Loucy (cell line): Measurements from ENCODE around the gene RARB.

Experiments used
- H2AFZ ChIP-seq: fragments of 200-600 bp; sonication (generic); 2 replicates; pipeline ENCODE4 v1.6.0; 2016; ENCODE audit warnings: antibody characterized with exemption, mild to moderate bottlenecking, low read length, moderate library complexity
- H3F3A ChIP-seq: fragments of 200-600 bp; 2 replicates; pipeline ENCODE4 v1.6.0; 2016; ENCODE audit warnings: antibody characterized with exemption, low read depth, mild to moderate bottlenecking
- H3K27me3 ChIP-seq: fragments of 200-600 bp; sonication (generic); 2 replicates; pipeline ENCODE4 v1.6.1; 2014; ENCODE audit warnings: low read length, mild to moderate bottlenecking; ENCODE audit not compliant: insufficient read depth, poor library complexity, severe bottlenecking
- H3K36me3 ChIP-seq: fragments of 200-600 bp; sonication (generic); 2 replicates; pipeline ENCODE4 v1.6.1; 2016; ENCODE audit warnings: low read length; ENCODE audit not compliant: insufficient read depth
- H3K4me1 ChIP-seq: fragments of 200-600 bp; sonication (generic); 2 replicates; pipeline ENCODE4 v1.5.1; 2014; ENCODE audit warnings: low read length, mild to moderate bottlenecking; ENCODE audit not compliant: insufficient read depth, poor library complexity, severe bottlenecking
- H3K4me2 ChIP-seq: fragments of 200-600 bp; sonication (generic); 2 replicates; pipeline ENCODE4 v1.6.0; 2014; ENCODE audit warnings: antibody characterized with exemption, low read length, low read depth, mild to moderate bottlenecking; ENCODE audit not compliant: poor library complexity, severe bottlenecking
- H3K4me3 ChIP-seq: fragments of 200-600 bp; sonication (generic); 2 replicates; pipeline ENCODE4 v1.5.1; 2014; ENCODE audit warnings: low read length, mild to moderate bottlenecking, mixed read lengths; ENCODE audit not compliant: poor library complexity, severe bottlenecking
- H3K79me2 ChIP-seq: fragments of 200-600 bp; sonication (generic); 2 replicates; pipeline ENCODE4 v1.6.1; 2014; ENCODE audit warnings: low read length; ENCODE audit not compliant: insufficient read depth
- H3K9ac ChIP-seq: fragments of 200-600 bp; sonication (generic); 2 replicates; pipeline ENCODE4 v1.6.0; 2014; ENCODE audit warnings: mild to moderate bottlenecking, low read depth, low read length, moderate library complexity; ENCODE audit not compliant: poor library complexity, severe bottlenecking
- H3K9me2 ChIP-seq: fragments of 200-600 bp; sonication (generic); replicated peaks from 2 replicates; pipeline ENCODE4 v1.6.1; 2016; ENCODE audit warnings: low read depth, low read length, mixed read lengths
- H3K9me3 ChIP-seq: fragments of 200-600 bp; sonication (generic); 2 replicates; pipeline ENCODE4 v1.6.1; 2014; ENCODE audit warnings: mild to moderate bottlenecking, antibody characterized with exemption, low read length, low read depth; ENCODE audit not compliant: insufficient read depth
- H4K20me1 ChIP-seq: fragments of 200-600 bp; sonication (generic); 2 replicates; pipeline ENCODE4 v1.6.0; 2014; ENCODE audit warnings: antibody characterized with exemption, low read length, mild to moderate bottlenecking; ENCODE audit not compliant: insufficient read depth, poor library complexity, severe bottlenecking
- EZH2phosphoT487 ChIP-seq: fragments of 200-600 bp; IDR thresholded peaks from 2 replicates; pipeline ENCODE4 v1.6.1; 2018; ENCODE audit warnings: antibody characterized with exemption, mild to moderate bottlenecking, moderate library complexity, borderline replicate concordance
- TF ChIP-seq, protein P1 (sequence below): fragments of 200-600 bp; sonication (generic); conservative IDR thresholded peaks from 2 replicates; pipeline ENCODE4 v1.5.1; 2014; ENCODE audit warnings: mild to moderate bottlenecking, antibody characterized with exemption, low read length

RARB gene

DNA sequence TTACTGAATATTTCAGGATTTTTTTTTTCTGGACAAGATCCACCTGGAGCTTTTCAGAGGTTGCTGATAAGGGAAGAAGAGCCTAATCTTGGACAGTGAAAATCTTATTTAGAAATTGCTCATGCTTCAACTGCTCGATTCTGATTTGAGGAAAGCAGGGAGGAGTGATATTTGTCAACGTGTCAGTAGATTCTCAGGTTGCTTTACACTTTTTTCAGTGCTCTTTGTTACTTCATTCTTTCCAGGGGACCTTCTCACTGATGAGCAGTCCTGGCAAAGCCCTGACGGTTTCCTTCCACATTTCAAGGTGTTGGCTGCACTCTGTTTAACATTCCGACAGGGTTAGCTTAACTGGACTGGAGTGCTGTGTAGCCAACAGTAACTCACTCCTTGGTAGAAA is 24.1 kb upstream of the RARB start:
- Histone ChIP-seq H3K9me3 (no peaks in the 10 kb centered on the region), H3K4me1 (no peaks in the 10 kb centered on the region), H3K79me2 (no peaks in the 10 kb centered on the region), H4K20me1 (no peaks in the 10 kb centered on the region), H2AFZ (no peak overlapping the region), H3K9me2 (no peaks in the 10 kb centered on the region), H3K4me3 (no peak overlapping the region), H3K4me2 (no peak overlapping the region), H3K27me3 (no peaks in the 10 kb centered on the region), H3K9ac (no peak overlapping the region), H3F3A (no peaks in the 10 kb centered on the region), H3K36me3 (no peaks in the 10 kb centered on the region)
- no peak for TF ChIP-seq EZH2phosphoT487
- TF ChIP-seq, protein P1, sequence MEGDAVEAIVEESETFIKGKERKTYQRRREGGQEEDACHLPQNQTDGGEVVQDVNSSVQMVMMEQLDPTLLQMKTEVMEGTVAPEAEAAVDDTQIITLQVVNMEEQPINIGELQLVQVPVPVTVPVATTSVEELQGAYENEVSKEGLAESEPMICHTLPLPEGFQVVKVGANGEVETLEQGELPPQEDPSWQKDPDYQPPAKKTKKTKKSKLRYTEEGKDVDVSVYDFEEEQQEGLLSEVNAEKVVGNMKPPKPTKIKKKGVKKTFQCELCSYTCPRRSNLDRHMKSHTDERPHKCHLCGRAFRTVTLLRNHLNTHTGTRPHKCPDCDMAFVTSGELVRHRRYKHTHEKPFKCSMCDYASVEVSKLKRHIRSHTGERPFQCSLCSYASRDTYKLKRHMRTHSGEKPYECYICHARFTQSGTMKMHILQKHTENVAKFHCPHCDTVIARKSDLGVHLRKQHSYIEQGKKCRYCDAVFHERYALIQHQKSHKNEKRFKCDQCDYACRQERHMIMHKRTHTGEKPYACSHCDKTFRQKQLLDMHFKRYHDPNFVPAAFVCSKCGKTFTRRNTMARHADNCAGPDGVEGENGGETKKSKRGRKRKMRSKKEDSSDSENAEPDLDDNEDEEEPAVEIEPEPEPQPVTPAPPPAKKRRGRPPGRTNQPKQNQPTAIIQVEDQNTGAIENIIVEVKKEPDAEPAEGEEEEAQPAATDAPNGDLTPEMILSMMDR, result no peak

DNA sequence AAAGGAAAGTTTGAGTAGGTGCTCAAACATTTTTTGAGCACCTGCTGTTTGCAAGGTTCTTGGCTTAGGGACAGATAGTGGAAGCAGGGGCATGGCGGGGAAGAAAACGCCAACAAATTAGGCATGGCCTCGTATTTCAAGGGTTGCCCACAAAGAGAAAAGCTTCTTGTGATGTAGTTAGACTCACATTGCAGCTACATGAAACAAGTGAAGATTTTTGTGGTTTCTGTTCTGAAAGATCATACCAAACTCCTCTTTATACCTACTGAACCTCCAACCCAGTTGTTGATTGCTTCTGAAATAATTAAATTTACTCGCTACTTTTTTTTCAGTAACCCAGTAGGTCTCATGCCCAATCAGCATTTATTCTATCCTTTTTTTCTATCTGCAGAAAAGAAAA is 23.5 kb upstream of the RARB start:
- Histone ChIP-seq H2AFZ (no peak overlapping the region), H3F3A (no peaks in the 10 kb centered on the region), H3K27me3 (no peaks in the 10 kb centered on the region), H3K4me3 (no peak overlapping the region), H3K79me2 (no peaks in the 10 kb centered on the region), H3K36me3 (no peaks in the 10 kb centered on the region), H3K9me2 (no peaks in the 10 kb centered on the region), H3K9me3 (no peaks in the 10 kb centered on the region), H4K20me1 (no peaks in the 10 kb centered on the region), H3K9ac (no peak overlapping the region), H3K4me1 (no peaks in the 10 kb centered on the region), H3K4me2 (no peak overlapping the region)
- TF ChIP-seq, protein P1, result no peak
- no peak for TF ChIP-seq EZH2phosphoT487

DNA sequence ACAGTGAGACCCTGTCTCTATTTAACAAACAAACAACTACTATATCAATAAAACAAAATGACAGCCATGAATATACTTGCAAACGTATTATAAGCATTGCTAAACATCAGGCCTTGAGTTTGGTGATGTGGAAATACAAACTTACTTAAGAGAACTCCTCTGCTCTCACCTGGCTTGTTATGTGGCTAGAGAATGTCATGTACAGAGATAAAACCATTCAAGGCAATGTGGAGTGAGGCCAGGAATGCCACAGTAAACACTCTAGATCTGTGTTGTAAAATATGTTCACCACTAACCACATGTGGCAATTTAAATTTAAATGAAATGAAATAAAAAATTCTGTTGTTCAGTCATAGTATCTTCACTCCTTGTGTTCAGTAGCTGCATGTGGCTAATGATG is 22.7 kb upstream of the RARB start:
- no peak overlapping the region for H3K4me2 ChIP-seq
- no peak for TF ChIP-seq EZH2phosphoT487
- TF ChIP-seq, protein P1, result no peak

More for the DNA sequence above, 22.7 kb upstream of the RARB start:
- Histone ChIP-seq H3K9me2 (no peaks in the 10 kb centered on the region), H3K36me3 (no peaks in the 10 kb centered on the region), H3K4me1 (no peaks in the 10 kb centered on the region), H3K9ac (no peak overlapping the region), H2AFZ (no peak overlapping the region), H3K4me3 (no peak overlapping the region), H4K20me1 (no peaks in the 10 kb centered on the region), H3K9me3 (no peaks in the 10 kb centered on the region), H3F3A (no peaks in the 10 kb centered on the region), H3K27me3 (no peaks in the 10 kb centered on the region), H3K79me2 (no peaks in the 10 kb centered on the region)
